GM12864 (cell line): ENCODE results near the gene TMEM178B.

ENCODE experiments used
- DNase-seq: peaks from one replicate; pipeline ENCODE4 v3.0.0-alpha.2; 2011; ENCODE audit warnings: low read depth
- H3K4me3 ChIP-seq: 2 replicates; pipeline ENCODE4 v1.5.1; 2011; ENCODE audit warnings: mild to moderate bottlenecking, low read depth, low read length, control low read depth
- CTCF ChIP-seq: IDR thresholded peaks from 2 replicates; pipeline ENCODE4 v1.5.1; 2011; ENCODE audit warnings: low read depth, mild to moderate bottlenecking, moderate library complexity, low read length, control low read depth, inconsistent platforms; ENCODE audit errors: missing control alignments

TMEM178B gene

GRCh38 chr7:141300816-141301215, 227.0 kb downstream of the TMEM178B start:
- TF ChIP-seq CTCF = no peak
- H3K4me3 ChIP-seq = no peak overlapping the region
- no peak for DNase-seq

GRCh38 chr7:141301544-141301943, 227.7 kb downstream of the TMEM178B start:
- DNase-seq = no peak
- TF ChIP-seq CTCF = no peak
- H3K4me3 ChIP-seq = no peak overlapping the region

DNA sequence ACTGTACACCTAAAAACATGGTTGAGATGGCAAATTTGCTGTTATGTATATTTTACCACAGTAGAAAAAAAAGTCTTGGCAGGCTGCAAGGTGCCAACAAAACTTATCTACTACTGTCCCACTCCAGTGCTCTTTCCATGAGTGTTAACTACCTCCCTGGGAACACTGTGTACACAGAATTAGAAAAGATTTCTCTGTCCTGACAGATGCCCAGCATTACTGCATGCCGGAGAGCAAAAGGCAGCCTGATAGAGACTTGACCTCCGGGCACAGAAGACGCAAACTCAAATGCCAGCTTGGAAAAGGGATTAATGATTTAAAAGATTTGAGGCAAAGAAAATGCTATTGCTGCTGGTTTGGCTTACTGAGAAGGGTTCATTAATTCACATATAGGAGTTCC, 228.8 kb downstream of the TMEM178B start:
- no peak for TF ChIP-seq CTCF
- DNase-seq = no peak

DNA sequence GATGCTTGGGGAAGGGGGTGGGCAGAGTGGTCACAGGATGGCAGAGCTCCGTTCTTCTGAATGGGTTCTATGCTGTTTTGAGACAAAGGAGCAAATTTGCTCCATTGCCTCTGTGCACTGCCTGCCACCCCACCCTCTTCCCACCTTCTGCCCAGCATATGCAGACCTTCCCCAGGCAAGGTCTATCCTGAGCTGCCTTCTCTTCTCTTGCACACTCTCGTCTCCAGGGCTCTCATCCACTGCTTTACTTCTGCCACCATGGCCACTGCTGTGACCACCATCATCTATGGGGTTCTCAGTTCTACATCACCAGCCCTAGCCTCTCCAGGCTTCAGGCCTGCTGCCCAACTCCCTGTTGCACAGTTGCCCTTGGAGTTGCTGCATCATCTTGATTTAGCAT, 230.4 kb downstream of the TMEM178B start:
- TF ChIP-seq CTCF = no peak
- DNase-seq = no peak
- H3K4me3 ChIP-seq = no peak overlapping the region

More for the DNA sequence above, 228.8 kb downstream of the TMEM178B start:
- H3K4me3 ChIP-seq = no peak overlapping the region

- no peak for DNase-seq
- no peak overlapping the region for H3K4me3 ChIP-seq
- TF ChIP-seq CTCF = no peak
Measured at GRCh38 chr7:141306081-141306480, 232.2 kb downstream of the TMEM178B start.

DNA sequence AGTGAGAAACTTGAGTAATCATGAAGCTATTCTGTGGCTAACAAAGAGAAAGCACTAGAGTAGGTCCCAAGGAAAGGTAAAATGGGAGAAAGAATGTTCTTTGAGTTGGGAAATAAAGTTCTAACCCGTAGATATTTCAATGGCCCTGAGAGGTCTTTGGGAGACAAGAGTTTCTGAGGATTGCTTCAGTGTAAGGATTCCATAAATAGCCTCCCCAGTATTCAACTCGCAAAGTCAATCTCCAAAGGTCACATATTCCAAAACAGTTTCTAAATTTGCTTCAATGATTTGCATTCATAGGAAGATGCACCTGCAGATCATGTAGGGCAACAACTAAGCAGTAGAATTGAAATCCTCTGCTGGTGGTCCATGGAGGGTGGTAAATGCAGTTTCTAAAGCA, 238.5 kb downstream of the TMEM178B start:
- no peak overlapping the region for H3K4me3 ChIP-seq
- no peak for TF ChIP-seq CTCF
- no peak for DNase-seq

GRCh38 chr7:141312828-141313521, 239.1 kb downstream of the TMEM178B start:
- TF ChIP-seq CTCF = no peak
- DNase-seq = no peak
- H3K4me3 ChIP-seq = no peak overlapping the region
